NT2/D1 (cell line): ENCODE data around the gene BFSP1.

Experiments used
- DNase-seq: peaks from one replicate; pipeline ENCODE4 v3.0.0-alpha.2; 2011; ENCODE audit warnings: low read depth, low spot score
- H3K27me3 ChIP-seq: 2 replicates; pipeline ENCODE4 v1.6.0; 2011; ENCODE audit warnings: mild to moderate bottlenecking; ENCODE audit not compliant: insufficient read length, insufficient read depth
- H3K36me3 ChIP-seq: 2 replicates; pipeline ENCODE4 v1.6.1; 2011; ENCODE audit warnings: mild to moderate bottlenecking, low read length, mixed read lengths; ENCODE audit not compliant: insufficient read depth, insufficient read length
- H3K4me1 ChIP-seq: 2 replicates; pipeline ENCODE4 v1.5.1; 2011; ENCODE audit not compliant: insufficient read depth, insufficient read length
- H3K4me3 ChIP-seq: 2 replicates; pipeline ENCODE4 v1.5.1; 2011; ENCODE audit warnings: low read depth; ENCODE audit not compliant: insufficient read length
- H3K9ac ChIP-seq: 2 replicates; pipeline ENCODE4 v1.6.0; 2011; ENCODE audit warnings: low read depth; ENCODE audit not compliant: insufficient read length
- H3K9me3 ChIP-seq: 2 replicates; pipeline ENCODE4 v1.5.1; 2011; ENCODE audit warnings: mild to moderate bottlenecking, low read length; ENCODE audit not compliant: insufficient read depth
- SUZ12 ChIP-seq: IDR thresholded peaks from 2 replicates; pipeline ENCODE4 v1.6.1; 2011; ENCODE audit not compliant: insufficient read length, insufficient read depth; ENCODE audit errors: extremely low read depth
- YY1 ChIP-seq: IDR thresholded peaks from 2 replicates; pipeline ENCODE4 v1.6.1; 2011; ENCODE audit not compliant: insufficient read length, insufficient read depth
- ZNF274 ChIP-seq: IDR thresholded peaks from 2 replicates; pipeline ENCODE4 v1.6.1; 2011; ENCODE audit warnings: mild to moderate bottlenecking, low read depth, low read length

Gene BFSP1

GRCh38 chr20:17555106-17555505, 23.9 kb upstream of the BFSP1 start:
- H3K9ac ChIP-seq, result no peak overlapping the region
- no peaks in the 10 kb centered on the region for H3K9me3 ChIP-seq
- TF ChIP-seq ZNF274 (no peak), YY1 (no peak), SUZ12 (no peak)
- H3K4me1 ChIP-seq, result peaks cover 2% of the 10 kb centered on the region
- DNase-seq, result no peak
- no peak overlapping the region for H3K4me3 ChIP-seq
- no peaks in the 10 kb centered on the region for H3K36me3 ChIP-seq
- H3K27me3 ChIP-seq, result no peaks in the 10 kb centered on the region

- DNase-seq, result no peak
- no peak overlapping the region for H3K4me3 ChIP-seq
- no peaks in the 10 kb centered on the region for H3K36me3 ChIP-seq
- H3K27me3 ChIP-seq, result no peaks in the 10 kb centered on the region
- no peak for TF ChIP-seq ZNF274
- no peak for TF ChIP-seq YY1
- TF ChIP-seq SUZ12, result no peak
- H3K4me1 ChIP-seq, result no peaks in the 10 kb centered on the region
- no peak overlapping the region for H3K9ac ChIP-seq
- no peaks in the 10 kb centered on the region for H3K9me3 ChIP-seq
These were observed 18.0 kb upstream of the BFSP1 start for GRCh38 chr20:17549131-17549530.

- H3K4me1 ChIP-seq, result no peaks in the 10 kb centered on the region
- no peak overlapping the region for H3K9ac ChIP-seq
- no peak for TF ChIP-seq ZNF274
- no peak for TF ChIP-seq SUZ12
- no peak for TF ChIP-seq YY1
- H3K27me3 ChIP-seq, result no peaks in the 10 kb centered on the region
- no peak overlapping the region for H3K4me3 ChIP-seq
- no peaks in the 10 kb centered on the region for H3K36me3 ChIP-seq
- H3K9me3 ChIP-seq, result no peaks in the 10 kb centered on the region
- DNase-seq, result no peak
These were observed 13.9 kb upstream of the BFSP1 start for GRCh38 chr20:17545127-17545526.

GRCh38 chr20:17543531-17544131, 12.5 kb upstream of the BFSP1 start:
- no peaks in the 10 kb centered on the region for H3K36me3 ChIP-seq
- no peak overlapping the region for H3K4me3 ChIP-seq
- TF ChIP-seq SUZ12 (no peak), YY1 (no peak), ZNF274 (no peak)
- no peaks in the 10 kb centered on the region for H3K27me3 ChIP-seq
- no peaks in the 10 kb centered on the region for H3K9me3 ChIP-seq
- H3K4me1 ChIP-seq, result no peaks in the 10 kb centered on the region
- no peak overlapping the region for H3K9ac ChIP-seq
- no peak for DNase-seq

GRCh38 chr20:17542993-17543412, 11.8 kb upstream of the BFSP1 start:
- Histone ChIP-seq H3K36me3 (no peaks in the 10 kb centered on the region), H3K4me3 (no peak overlapping the region), H3K9me3 (no peaks in the 10 kb centered on the region), H3K27me3 (no peaks in the 10 kb centered on the region), H3K9ac (no peak overlapping the region), H3K4me1 (no peaks in the 10 kb centered on the region)
- no peak for TF ChIP-seq YY1
- DNase-seq, result no peak

- Histone ChIP-seq H3K4me3 (no peak overlapping the region), H3K27me3 (no peaks in the 10 kb centered on the region), H3K9ac (no peak overlapping the region), H3K36me3 (no peaks in the 10 kb centered on the region), H3K4me1 (no peaks in the 10 kb centered on the region), H3K9me3 (no peaks in the 10 kb centered on the region)
- no peak for DNase-seq
- TF ChIP-seq ZNF274 (no peak), YY1 (no peak), SUZ12 (no peak)
These were observed 11.3 kb upstream of the BFSP1 start for GRCh38 chr20:17542481-17542880.

- Histone ChIP-seq H3K4me3 (no peak overlapping the region), H3K27me3 (no peaks in the 10 kb centered on the region), H3K9me3 (no peaks in the 10 kb centered on the region), H3K4me1 (no peaks in the 10 kb centered on the region), H3K36me3 (no peaks in the 10 kb centered on the region), H3K9ac (no peak overlapping the region)
- TF ChIP-seq SUZ12, result no peak
- no peak for TF ChIP-seq ZNF274
- no peak for TF ChIP-seq YY1
- no peak for DNase-seq
These were observed 10.8 kb upstream of the BFSP1 start for GRCh38 chr20:17541996-17542395.
